Mesendoderm (in vitro differentiated cells): ENCODE results near the gene PDE9A.

ENCODE experiments used
- DNase-seq: peaks from one replicate; pipeline ENCODE4 v3.0.0; 2013
- H2AK5ac ChIP-seq: 2 replicates; pipeline ENCODE4 v1.6.1; 2013; ENCODE audit warnings: low read length, inconsistent platforms
- H2BK120ac ChIP-seq: 2 replicates; pipeline ENCODE4 v1.6.1; 2013; ENCODE audit warnings: low read depth, mild to moderate bottlenecking, low read length, moderate library complexity, mixed read lengths
- H2BK15ac ChIP-seq: replicated peaks from 2 replicates; pipeline ENCODE4 v1.6.1; 2013; ENCODE audit warnings: low read depth, mild to moderate bottlenecking, moderate library complexity
- H2BK5ac ChIP-seq: 2 replicates; pipeline ENCODE4 v1.6.1; 2013; ENCODE audit warnings: low read length, inconsistent platforms
- H3K18ac ChIP-seq: 2 replicates; pipeline ENCODE4 v1.6.1; 2013; ENCODE audit warnings: mild to moderate bottlenecking, low read length, mixed read lengths
- H3K23ac ChIP-seq: one replicate; pipeline ENCODE4 v1.6.1; 2013; ENCODE audit warnings: low read length
- H3K27ac ChIP-seq: 2 replicates; pipeline ENCODE4 v1.5.1; 2013; ENCODE audit warnings: low read depth, mild to moderate bottlenecking, inconsistent platforms, low read length, moderate library complexity
- H3K27me3 ChIP-seq: 2 replicates; pipeline ENCODE4 v1.6.1; 2013; ENCODE audit warnings: low read length, control low read depth, mild to moderate bottlenecking, inconsistent platforms; ENCODE audit not compliant: insufficient read depth, poor library complexity
- H3K36me3 ChIP-seq: 2 replicates; pipeline ENCODE4 v1.6.1; 2013; ENCODE audit warnings: low read length, inconsistent platforms; ENCODE audit not compliant: control insufficient read depth, insufficient read depth
- H3K4ac ChIP-seq: one replicate; pipeline ENCODE4 v1.6.1; 2013; ENCODE audit warnings: low read depth, mild to moderate bottlenecking, low read length, moderate library complexity
- H3K4me1 ChIP-seq: 2 replicates; pipeline ENCODE4 v1.6.1; 2013; ENCODE audit warnings: low read depth, low read length, inconsistent platforms; ENCODE audit not compliant: control insufficient read depth
- H3K4me2 ChIP-seq: 2 replicates; pipeline ENCODE4 v1.6.1; 2013; ENCODE audit warnings: low read length
- H3K4me3 ChIP-seq: 2 replicates; pipeline ENCODE4 v1.5.1; 2013; ENCODE audit warnings: mild to moderate bottlenecking, low read length
- H3K56ac ChIP-seq: one replicate; pipeline ENCODE4 v1.6.1; 2013; ENCODE audit warnings: low read length
- H3K79me1 ChIP-seq: 2 replicates; pipeline ENCODE4 v1.6.1; 2013; ENCODE audit warnings: low read length, inconsistent platforms
- H3K79me2 ChIP-seq: 2 replicates; pipeline ENCODE4 v1.6.1; 2013; ENCODE audit warnings: mild to moderate bottlenecking, low read length; ENCODE audit not compliant: control insufficient read depth, insufficient read depth
- H3K9ac ChIP-seq: 2 replicates; pipeline ENCODE4 v1.6.1; 2013; ENCODE audit warnings: low read length, inconsistent platforms
- H4K5ac ChIP-seq: one replicate; pipeline ENCODE4 v1.6.1; 2013; ENCODE audit warnings: low read length
- H4K8ac ChIP-seq: one replicate; pipeline ENCODE4 v1.6.1; 2013; ENCODE audit warnings: low read depth, mild to moderate bottlenecking, control low read depth, low read length, moderate library complexity
- WGBS: extraction: QIAGEN DNeasy Blood & Tissue Kit; methylation state at CpG from one replicate; pipeline ENCODE4 v1.1.7; 2013; ENCODE audit warnings: low lambda C conversion rate, missing lambda C conversion rate; ENCODE audit not compliant: insufficient coverage; ENCODE audit errors: extremely low coverage; 5-methylcytosine and 5-hydroxymethylcytosine counted together

The PDE9A gene

GRCh38 chr21:42633858-42634257 lies 19.6 kb upstream of the PDE9A start:
- no peaks in the 10 kb centered on the region for H3K36me3 ChIP-seq
- no peak overlapping the region for H2BK5ac ChIP-seq
- no peaks in the 10 kb centered on the region for H3K79me2 ChIP-seq
- no peak overlapping the region for H2AK5ac ChIP-seq
- no peak overlapping the region for H3K4ac ChIP-seq
- no peak overlapping the region for H3K56ac ChIP-seq
- no peak overlapping the region for H3K27ac ChIP-seq
- H3K4me1 ChIP-seq, result no peaks in the 10 kb centered on the region
- H3K23ac ChIP-seq, result no peak overlapping the region
- no peaks in the 10 kb centered on the region for H3K79me1 ChIP-seq
- H3K4me2 ChIP-seq, result no peak overlapping the region
- no CpG with 5 or more reads among the region's 10 CpGs for WGBS
- H2BK15ac ChIP-seq, result no peak overlapping the region
- no peak overlapping the region for H3K18ac ChIP-seq
- H4K5ac ChIP-seq, result no peak overlapping the region
- no peak overlapping the region for H3K4me3 ChIP-seq
- H4K8ac ChIP-seq, result no peak overlapping the region
- no peaks in the 10 kb centered on the region for H3K27me3 ChIP-seq
- no peak overlapping the region for H3K9ac ChIP-seq
- DNase-seq, result no peak
- no peak overlapping the region for H2BK120ac ChIP-seq

DNA sequence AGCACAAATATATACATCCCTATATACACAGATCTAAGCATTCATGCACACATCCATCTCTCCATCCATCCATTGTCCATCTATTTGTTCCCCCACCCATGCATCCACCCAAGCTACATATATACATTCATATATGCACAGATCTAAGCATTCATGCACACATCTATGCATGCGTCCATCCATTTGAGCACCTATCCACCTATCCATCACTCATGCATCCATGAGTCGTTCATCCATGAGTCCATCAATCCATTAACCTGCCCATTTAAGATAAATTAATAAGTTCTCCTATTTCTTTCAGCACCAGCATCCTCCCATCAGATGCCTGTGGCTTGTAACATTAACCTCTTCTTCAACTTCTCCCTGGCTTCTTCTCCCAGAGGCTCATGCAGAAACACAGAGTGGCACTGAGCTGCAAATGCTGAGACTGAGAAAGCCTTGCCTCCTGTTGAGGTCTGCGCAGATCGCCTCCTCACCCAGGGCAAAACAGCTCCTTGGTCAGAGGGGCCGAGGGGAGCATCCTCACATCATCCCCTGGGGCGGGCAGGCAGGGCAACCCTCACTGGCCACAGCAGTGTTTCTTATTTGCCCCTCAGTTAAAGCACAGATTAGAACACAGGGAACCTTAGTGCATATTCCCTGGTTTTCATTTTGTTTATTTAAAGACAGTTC lies 17.4 kb upstream of the PDE9A start:
- Histone ChIP-seq H3K27ac (no peak overlapping the region), H3K4me2 (no peak overlapping the region), H3K4ac (no peak overlapping the region), H2BK15ac (no peak overlapping the region), H2AK5ac (no peak overlapping the region), H3K56ac (no peak overlapping the region), H3K4me3 (no peak overlapping the region), H3K18ac (no peak overlapping the region), H3K4me1 (no peaks in the 10 kb centered on the region), H3K23ac (no peak overlapping the region), H3K79me2 (no peaks in the 10 kb centered on the region), H2BK5ac (no peak overlapping the region), H3K79me1 (no peaks in the 10 kb centered on the region), H4K5ac (no peak overlapping the region), H3K36me3 (no peaks in the 10 kb centered on the region), H3K27me3 (no peaks in the 10 kb centered on the region), H2BK120ac (no peak overlapping the region), H4K8ac (no peak overlapping the region), H3K9ac (no peak overlapping the region)
- WGBS, result no CpG with 5 or more reads among the region's 6 CpGs
- DNase-seq, result no peak

- H2BK15ac ChIP-seq, result no peak overlapping the region
These were observed 16.7 kb upstream of the PDE9A start for GRCh38 chr21:42636520-42637266.

DNA sequence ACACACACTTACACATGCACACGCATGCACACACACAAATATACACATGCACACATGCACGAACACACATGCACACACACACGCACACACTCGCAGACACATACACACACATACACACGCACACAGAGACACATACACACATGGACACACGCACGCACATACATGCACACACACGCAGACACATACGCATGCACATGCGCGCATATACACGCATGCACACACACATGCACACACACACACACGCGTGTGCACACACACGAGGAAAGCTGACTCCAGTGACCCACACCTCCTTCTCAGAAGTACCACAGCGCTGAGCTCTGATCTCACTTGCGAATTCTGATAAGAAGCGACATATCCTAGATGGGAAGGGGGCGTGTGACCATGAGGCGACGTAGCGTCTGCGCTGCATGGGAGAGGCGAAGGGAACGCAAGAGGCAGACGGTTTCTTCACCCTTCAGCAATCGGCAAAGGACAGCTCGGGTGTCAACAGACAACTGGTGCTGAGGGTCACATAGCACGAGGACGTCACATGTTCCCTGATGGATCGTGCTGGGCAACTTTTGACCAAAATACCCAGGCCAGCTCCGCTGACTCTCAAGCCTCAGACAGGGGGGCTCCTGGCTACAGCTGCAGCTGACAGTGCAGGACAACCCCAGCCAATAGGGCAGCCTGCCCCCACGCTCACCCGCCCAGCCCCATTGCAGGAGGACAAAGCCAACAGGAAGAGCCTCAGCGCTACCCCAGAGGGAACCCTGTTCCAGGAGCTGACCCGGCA lies 16.0 kb upstream of the PDE9A start:
- no peak overlapping the region for H3K23ac ChIP-seq
- no peak overlapping the region for H3K4me2 ChIP-seq
- H4K5ac ChIP-seq, result no peak overlapping the region
- no peaks in the 10 kb centered on the region for H3K4me1 ChIP-seq
- no peaks in the 10 kb centered on the region for H3K27me3 ChIP-seq
- H3K36me3 ChIP-seq, result no peaks in the 10 kb centered on the region
- no peak overlapping the region for H2BK15ac ChIP-seq
- DNase-seq, result no peak
- H3K56ac ChIP-seq, result no peak overlapping the region
- no peak overlapping the region for H3K4ac ChIP-seq
- no peak overlapping the region for H4K8ac ChIP-seq
- H3K9ac ChIP-seq, result no peak overlapping the region
- H3K79me1 ChIP-seq, result no peaks in the 10 kb centered on the region
- H3K79me2 ChIP-seq, result no peaks in the 10 kb centered on the region
- no peak overlapping the region for H3K4me3 ChIP-seq
- no CpG with 5 or more reads among the region's 36 CpGs for WGBS
- H2AK5ac ChIP-seq, result no peak overlapping the region
- H2BK120ac ChIP-seq, result no peak overlapping the region
- H3K18ac ChIP-seq, result no peak overlapping the region
- no peak overlapping the region for H2BK5ac ChIP-seq
- no peak overlapping the region for H3K27ac ChIP-seq

More at GRCh38 chr21:42636520-42637266, 16.7 kb upstream of the PDE9A start:
- H3K4me2 ChIP-seq, result no peak overlapping the region
- H3K4ac ChIP-seq, result no peak overlapping the region
- H4K5ac ChIP-seq, result no peak overlapping the region
- H3K56ac ChIP-seq, result no peak overlapping the region
- H3K4me1 ChIP-seq, result no peaks in the 10 kb centered on the region
- no peak for DNase-seq
- no peak overlapping the region for H3K27ac ChIP-seq
- no peak overlapping the region for H3K18ac ChIP-seq
- WGBS, result no CpG with 5 or more reads among the region's 10 CpGs
- H3K79me1 ChIP-seq, result no peaks in the 10 kb centered on the region
- H3K79me2 ChIP-seq, result no peaks in the 10 kb centered on the region
- no peak overlapping the region for H4K8ac ChIP-seq
- no peak overlapping the region for H3K23ac ChIP-seq
- H3K9ac ChIP-seq, result no peak overlapping the region
- no peak overlapping the region for H2BK120ac ChIP-seq
- no peaks in the 10 kb centered on the region for H3K27me3 ChIP-seq
- H2AK5ac ChIP-seq, result no peak overlapping the region
- H2BK5ac ChIP-seq, result no peak overlapping the region
- H3K36me3 ChIP-seq, result no peaks in the 10 kb centered on the region
- no peak overlapping the region for H3K4me3 ChIP-seq

- no peak overlapping the region for H3K27ac ChIP-seq
- H4K5ac ChIP-seq, result no peak overlapping the region
- H2AK5ac ChIP-seq, result no peak overlapping the region
- no CpG with 5 or more reads among the region's 19 CpGs for WGBS
- H3K4me1 ChIP-seq, result no peaks in the 10 kb centered on the region
- H2BK15ac ChIP-seq, result no peak overlapping the region
- no peak overlapping the region for H2BK5ac ChIP-seq
- no peak overlapping the region for H3K4me2 ChIP-seq
- no peak overlapping the region for H2BK120ac ChIP-seq
- no peaks in the 10 kb centered on the region for H3K79me1 ChIP-seq
- no peak overlapping the region for H3K18ac ChIP-seq
- H3K27me3 ChIP-seq, result no peaks in the 10 kb centered on the region
- no peak overlapping the region for H3K4me3 ChIP-seq
- no peak overlapping the region for H4K8ac ChIP-seq
- H3K23ac ChIP-seq, result no peak overlapping the region
- no peaks in the 10 kb centered on the region for H3K36me3 ChIP-seq
- no peaks in the 10 kb centered on the region for H3K79me2 ChIP-seq
- no peak overlapping the region for H3K9ac ChIP-seq
- DNase-seq, result no peak
- H3K56ac ChIP-seq, result no peak overlapping the region
- no peak overlapping the region for H3K4ac ChIP-seq
These were observed 15.1 kb upstream of the PDE9A start for GRCh38 chr21:42638266-42638863.
